HepG2 (cell line): ENCODE data around the gene VPS11. TPM values are rescaled to one million over a fixed set of nuclear protein-coding genes. Genes with fewer than 3 reads are reported as not detected.
A peak's percentile ranks its signal among the peaks of the same experiment; 100 is the strongest.

ENCODE experiments used
- AGO2 ChIP-seq: fragments of 200-400 bp; formaldehyde crosslinking; optimal IDR thresholded peaks from 2 replicates; pipeline ENCODE3; 2017; ENCODE audit warnings: mild to moderate bottlenecking, low read depth, low read length, moderate library complexity
- ARHGAP35 ChIP-seq: sonication (generic); formaldehyde crosslinking; IDR thresholded peaks from 2 replicates; pipeline ENCODE4 v1.9.0; 2022; ENCODE audit warnings: mild to moderate bottlenecking, inconsistent platforms, moderate library complexity, missing genetic modification reagents, borderline replicate concordance
- HCFC1 ChIP-seq: fragments of 150-350 bp; IDR thresholded peaks from 2 replicates; pipeline ENCODE4 v1.6.1; 2014; ENCODE audit warnings: low read depth, low read length
- HNRNPK ChIP-seq: fragments of 200-400 bp; formaldehyde crosslinking; IDR thresholded peaks from 2 replicates; pipeline ENCODE4 v1.6.1; 2018; ENCODE audit warnings: low read length, low read depth, moderate library complexity, mild to moderate bottlenecking; ENCODE audit not compliant: poor library complexity, severe bottlenecking
- ISL2 ChIP-seq: sonication (generic); formaldehyde crosslinking; IDR thresholded peaks from 2 replicates; pipeline ENCODE4 v1.5.0; 2020; ENCODE audit warnings: missing genetic modification reagents
- NCOA1 ChIP-seq: sonication (generic); formaldehyde crosslinking; IDR thresholded peaks from 2 replicates; pipeline ENCODE4 v1.9.0; 2021; ENCODE audit warnings: missing genetic modification reagents
- SP2 ChIP-seq: sonication (generic); formaldehyde crosslinking; IDR thresholded peaks from 2 replicates; pipeline ENCODE4 v1.5.1; 2020; ENCODE audit warnings: mild to moderate bottlenecking, missing genetic modification reagents
- SRSF9 ChIP-seq: fragments of 200-400 bp; formaldehyde crosslinking; IDR thresholded peaks from 2 replicates; pipeline ENCODE4 v1.6.1; 2018; ENCODE audit warnings: borderline replicate concordance, mild to moderate bottlenecking, low read depth, low read length; ENCODE audit not compliant: insufficient read depth, poor library complexity, severe bottlenecking
- TGIF2 ChIP-seq: IDR thresholded peaks from 2 replicates; pipeline ENCODE4 v1.6.1; 2016; ENCODE audit warnings: control low read depth, missing compliant biosample characterization
- TP53 ChIP-seq: sonication (generic); formaldehyde crosslinking; conservative IDR thresholded peaks from 2 replicates; pipeline ENCODE4 v1.4.0; 2020; ENCODE audit warnings: missing genetic modification reagents
- ZEB1 ChIP-seq: IDR thresholded peaks from 2 replicates; pipeline ENCODE4 v1.6.1; 2012; ENCODE audit warnings: mild to moderate bottlenecking, low read depth, inconsistent platforms; ENCODE audit not compliant: insufficient replicate concordance
- ZKSCAN5 ChIP-seq: sonication (generic); formaldehyde crosslinking; IDR thresholded peaks from 2 replicates; pipeline ENCODE4 v1.5.1; 2020; ENCODE audit warnings: mild to moderate bottlenecking, missing genetic modification reagents
- ZNF24 ChIP-seq: fragments of 450-650 bp; IDR thresholded peaks from 2 replicates; pipeline ENCODE4 v1.6.1; 2017; ENCODE audit warnings: antibody characterized with exemption, mild to moderate bottlenecking
- polyA plus RNA-seq, 8 experiments: library from polyadenylated mRNA; depleted of rRNA in 3 of 8; stranded (reverse) in 7 of 8; unstranded in 1 of 8; fragments of >200 nt; fragmentation: Illumina TruSeq in 4 of 8; extraction: Trizol in 4 of 8; gene quantifications; 2 replicates each; pipeline versions ENCODE4 v1.2.1 to v1.2.3, GENCODE V29; 2011 to 2016; ENCODE audit warnings: low read depth in 4 of 8, missing spikeins in 1 of 8, mixed read lengths in 1 of 8; ENCODE audit not compliant: insufficient read depth in 1 of 8
- total RNA-seq, 5 experiments: library from RNA; depleted of rRNA; stranded (reverse); fragments of >200 nt; fragmentation: Illumina TruSeq; extraction: Trizol; gene quantifications; 2 replicates each; pipeline ENCODE4 v1.2.3, GENCODE V29; 2016; ENCODE audit warnings: low read depth in 1 of 5
- TF ChIP-seq, protein P1 (sequence below), 2 experiments: fragments of 450-650 bp in 1 of 2; sonication (generic) in 1 of 2; formaldehyde crosslinking; IDR thresholded peaks; 2 replicates each; pipeline versions ENCODE4 v1.5.0 to v1.8.0; 2020 to 2022; ENCODE audit warnings: mild to moderate bottlenecking in 1 of 2, missing genetic modification reagents in 1 of 2
- TF ChIP-seq, protein P2 (sequence below): sonication (generic); formaldehyde crosslinking; IDR thresholded peaks from 2 replicates; pipeline ENCODE4 v1.4.0; 2020; ENCODE audit warnings: mild to moderate bottlenecking, low read depth, missing genetic modification reagents
- TF ChIP-seq, protein P3 (sequence below): IDR thresholded peaks from 2 replicates; pipeline ENCODE4 v1.6.1; 2018; ENCODE audit warnings: missing genetic modification reagents, mild to moderate bottlenecking, missing compliant biosample characterization
- TF ChIP-seq, protein P4 (sequence below): sonication (generic); formaldehyde crosslinking; IDR thresholded peaks from 2 replicates; pipeline ENCODE4 v1.4.0; 2020; ENCODE audit warnings: missing genetic modification reagents
- TF ChIP-seq, protein P5 (sequence below): IDR thresholded peaks from 2 replicates; pipeline ENCODE4 v1.6.1; 2016; ENCODE audit warnings: missing compliant biosample characterization, missing genetic modification reagents, borderline replicate concordance
- TF ChIP-seq, protein P6 (sequence below): sonication (generic); formaldehyde crosslinking; IDR thresholded peaks from 2 replicates; pipeline ENCODE4 v1.4.0; 2020; ENCODE audit warnings: mild to moderate bottlenecking, missing genetic modification reagents

Gene VPS11
- total and polyA plus RNA-seq, 2 of the 13 experiments (the other 11 are each of a cell fraction or from before 2014, with no cell fraction given): 13.7 to 21.6 TPM

DNA sequence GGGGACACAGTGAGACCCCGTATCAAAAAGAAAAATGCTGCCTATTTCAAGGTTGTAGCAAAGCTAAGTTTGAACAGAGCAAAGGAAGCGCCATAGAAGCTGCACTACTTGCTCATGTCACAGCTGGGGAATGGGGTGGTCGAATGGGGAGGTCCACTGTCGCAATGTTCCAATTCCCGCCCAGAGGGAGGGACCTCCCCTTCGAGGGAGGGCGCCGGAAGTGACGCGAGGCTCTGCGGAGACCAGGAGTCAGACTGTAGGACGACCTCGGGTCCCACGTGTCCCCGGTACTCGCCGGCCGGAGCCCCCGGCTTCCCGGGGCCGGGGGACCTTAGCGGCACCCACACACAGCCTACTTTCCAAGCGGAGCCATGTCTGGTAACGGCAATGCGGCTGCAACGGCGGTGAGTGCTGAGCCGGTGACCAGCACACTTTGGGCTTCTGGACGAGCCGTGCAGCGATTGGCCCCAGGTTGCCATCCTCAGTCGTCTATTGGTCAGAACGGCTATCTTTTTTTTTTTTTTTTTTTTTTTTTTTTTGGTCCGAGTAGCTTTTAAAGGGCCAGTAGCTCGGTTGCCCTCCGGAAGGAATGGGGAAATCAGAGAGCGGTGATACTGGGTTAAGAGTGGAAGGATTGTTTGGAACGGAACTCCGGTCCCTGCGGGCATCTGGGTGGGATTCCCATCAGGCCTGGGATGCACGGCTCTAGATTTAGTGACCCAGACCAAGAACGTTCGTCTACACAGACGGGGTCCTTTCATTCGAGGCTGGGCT is 17.2 kb downstream of the VPS11 start, which contains the start of gene HMBS (continued):
- TF ChIP-seq TGIF2: peak; percentile 87
- no peak for TF ChIP-seq ZKSCAN5
- TF ChIP-seq, protein P1, sequence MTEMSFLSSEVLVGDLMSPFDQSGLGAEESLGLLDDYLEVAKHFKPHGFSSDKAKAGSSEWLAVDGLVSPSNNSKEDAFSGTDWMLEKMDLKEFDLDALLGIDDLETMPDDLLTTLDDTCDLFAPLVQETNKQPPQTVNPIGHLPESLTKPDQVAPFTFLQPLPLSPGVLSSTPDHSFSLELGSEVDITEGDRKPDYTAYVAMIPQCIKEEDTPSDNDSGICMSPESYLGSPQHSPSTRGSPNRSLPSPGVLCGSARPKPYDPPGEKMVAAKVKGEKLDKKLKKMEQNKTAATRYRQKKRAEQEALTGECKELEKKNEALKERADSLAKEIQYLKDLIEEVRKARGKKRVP (CRISPR knock-in tag; IDR thresholded peaks at IDR 0.05): 0 out of 4 replicates have a peak, but pooled peaks of 1 of the 2 experiments have one; percentile 19
- peak; percentile 65 for TF ChIP-seq ZEB1
- TF ChIP-seq ISL2 (CRISPR knock-in tag): peak; percentile 48
- peak; percentile 31; the same call in 1 of the 2 replicates for TF ChIP-seq HCFC1
- TF ChIP-seq, protein P2, sequence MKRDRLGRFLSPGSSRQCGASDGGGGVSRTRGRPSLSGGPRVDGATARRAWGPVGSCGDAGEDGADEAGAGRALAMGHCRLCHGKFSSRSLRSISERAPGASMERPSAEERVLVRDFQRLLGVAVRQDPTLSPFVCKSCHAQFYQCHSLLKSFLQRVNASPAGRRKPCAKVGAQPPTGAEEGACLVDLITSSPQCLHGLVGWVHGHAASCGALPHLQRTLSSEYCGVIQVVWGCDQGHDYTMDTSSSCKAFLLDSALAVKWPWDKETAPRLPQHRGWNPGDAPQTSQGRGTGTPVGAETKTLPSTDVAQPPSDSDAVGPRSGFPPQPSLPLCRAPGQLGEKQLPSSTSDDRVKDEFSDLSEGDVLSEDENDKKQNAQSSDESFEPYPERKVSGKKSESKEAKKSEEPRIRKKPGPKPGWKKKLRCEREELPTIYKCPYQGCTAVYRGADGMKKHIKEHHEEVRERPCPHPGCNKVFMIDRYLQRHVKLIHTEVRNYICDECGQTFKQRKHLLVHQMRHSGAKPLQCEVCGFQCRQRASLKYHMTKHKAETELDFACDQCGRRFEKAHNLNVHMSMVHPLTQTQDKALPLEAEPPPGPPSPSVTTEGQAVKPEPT: peak; percentile 36; the same call in 1 of the 2 replicates
- TF ChIP-seq ARHGAP35 (CRISPR knock-in tag): peak; percentile 66; the same call in 1 of the 2 replicates
- TF ChIP-seq, protein P3, sequence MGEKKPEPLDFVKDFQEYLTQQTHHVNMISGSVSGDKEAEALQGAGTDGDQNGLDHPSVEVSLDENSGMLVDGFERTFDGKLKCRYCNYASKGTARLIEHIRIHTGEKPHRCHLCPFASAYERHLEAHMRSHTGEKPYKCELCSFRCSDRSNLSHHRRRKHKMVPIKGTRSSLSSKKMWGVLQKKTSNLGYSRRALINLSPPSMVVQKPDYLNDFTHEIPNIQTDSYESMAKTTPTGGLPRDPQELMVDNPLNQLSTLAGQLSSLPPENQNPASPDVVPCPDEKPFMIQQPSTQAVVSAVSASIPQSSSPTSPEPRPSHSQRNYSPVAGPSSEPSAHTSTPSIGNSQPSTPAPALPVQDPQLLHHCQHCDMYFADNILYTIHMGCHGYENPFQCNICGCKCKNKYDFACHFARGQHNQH (CRISPR knock-in tag): peak; percentile 72
- TF ChIP-seq AGO2: peak; percentile 84
- no peak for TF ChIP-seq HNRNPK
- peak; percentile 85 for TF ChIP-seq SP2 (CRISPR knock-in tag)
- TF ChIP-seq SRSF9: no peak
- TF ChIP-seq ZNF24: no peak
- no peak for TF ChIP-seq NCOA1 (CRISPR knock-in tag)
- 0 out of 2 replicates have a peak, but pooled peaks have one; percentile 69 for TF ChIP-seq TP53
- TF ChIP-seq, protein P4, sequence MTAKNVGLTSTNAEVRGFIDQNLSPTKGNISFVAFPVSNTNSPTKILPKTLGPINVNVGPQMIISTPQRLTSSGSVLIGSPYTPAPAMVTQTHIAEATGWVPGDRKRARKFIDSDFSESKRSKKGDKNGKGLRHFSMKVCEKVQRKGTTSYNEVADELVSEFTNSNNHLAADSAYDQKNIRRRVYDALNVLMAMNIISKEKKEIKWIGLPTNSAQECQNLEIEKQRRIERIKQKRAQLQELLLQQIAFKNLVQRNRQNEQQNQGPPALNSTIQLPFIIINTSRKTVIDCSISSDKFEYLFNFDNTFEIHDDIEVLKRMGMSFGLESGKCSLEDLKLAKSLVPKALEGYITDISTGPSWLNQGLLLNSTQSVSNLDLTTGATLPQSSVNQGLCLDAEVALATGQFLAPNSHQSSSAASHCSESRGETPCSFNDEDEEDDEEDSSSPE (CRISPR knock-in tag): peak; percentile 97
- TF ChIP-seq, protein P5, sequence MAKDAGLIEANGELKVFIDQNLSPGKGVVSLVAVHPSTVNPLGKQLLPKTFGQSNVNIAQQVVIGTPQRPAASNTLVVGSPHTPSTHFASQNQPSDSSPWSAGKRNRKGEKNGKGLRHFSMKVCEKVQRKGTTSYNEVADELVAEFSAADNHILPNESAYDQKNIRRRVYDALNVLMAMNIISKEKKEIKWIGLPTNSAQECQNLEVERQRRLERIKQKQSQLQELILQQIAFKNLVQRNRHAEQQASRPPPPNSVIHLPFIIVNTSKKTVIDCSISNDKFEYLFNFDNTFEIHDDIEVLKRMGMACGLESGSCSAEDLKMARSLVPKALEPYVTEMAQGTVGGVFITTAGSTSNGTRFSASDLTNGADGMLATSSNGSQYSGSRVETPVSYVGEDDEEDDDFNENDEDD: peak; percentile 99
- TF ChIP-seq, protein P6, sequence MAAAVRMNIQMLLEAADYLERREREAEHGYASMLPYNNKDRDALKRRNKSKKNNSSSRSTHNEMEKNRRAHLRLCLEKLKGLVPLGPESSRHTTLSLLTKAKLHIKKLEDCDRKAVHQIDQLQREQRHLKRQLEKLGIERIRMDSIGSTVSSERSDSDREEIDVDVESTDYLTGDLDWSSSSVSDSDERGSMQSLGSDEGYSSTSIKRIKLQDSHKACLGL (CRISPR knock-in tag): peak; percentile 87
